HUES6 (cell line): ENCODE results near the gene SPAG16.

Experiments
- H3K27ac ChIP-seq: 2 replicates; pipeline ENCODE4 v1.7.0; 2013; ENCODE audit warnings: low read depth, mild to moderate bottlenecking, low read length, inconsistent platforms
- H3K27me3 ChIP-seq: 2 replicates; pipeline ENCODE4 v1.6.1; 2013; ENCODE audit warnings: low read length; ENCODE audit not compliant: control insufficient read depth, insufficient read depth
- H3K36me3 ChIP-seq: 2 replicates; pipeline ENCODE4 v1.6.1; 2013; ENCODE audit warnings: low read length; ENCODE audit not compliant: control insufficient read depth, insufficient read depth
- H3K4me1 ChIP-seq: 2 replicates; pipeline ENCODE4 v1.6.1; 2013; ENCODE audit warnings: low read length; ENCODE audit not compliant: control insufficient read depth, insufficient read depth
- H3K4me3 ChIP-seq: 2 replicates; pipeline ENCODE4 v1.5.1; 2013; ENCODE audit warnings: low read depth, low read length
- H3K9ac ChIP-seq: one replicate; pipeline ENCODE4 v1.6.1; 2013; ENCODE audit warnings: mild to moderate bottlenecking, low read length
- H3K9me3 ChIP-seq: 2 replicates; pipeline ENCODE4 v1.6.1; 2013; ENCODE audit warnings: low read depth, low read length; ENCODE audit not compliant: control insufficient read depth, insufficient read depth

SPAG16 gene

DNA sequence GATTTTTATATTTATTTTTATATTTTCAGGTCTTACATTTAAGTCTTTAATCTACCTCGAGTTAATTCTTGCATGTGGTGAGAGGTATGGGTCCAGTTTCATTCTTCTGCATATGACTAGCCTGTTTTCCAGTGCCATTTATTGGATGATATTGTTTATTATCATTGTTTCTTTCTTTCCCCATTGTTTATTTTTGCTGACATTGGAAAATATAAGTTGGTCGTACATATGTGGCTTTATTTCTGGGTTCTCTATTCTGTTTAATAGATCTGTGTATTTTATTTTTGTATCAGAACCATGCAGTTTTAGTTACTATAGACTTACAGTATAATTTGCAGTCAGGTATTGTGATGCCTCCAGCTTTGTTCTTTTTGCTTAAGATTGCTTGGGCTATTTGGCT lies 1013.2 kb downstream of the SPAG16 start:
- Histone ChIP-seq H3K9me3 (no peaks in the 10 kb centered on the region), H3K4me1 (no peaks in the 10 kb centered on the region), H3K36me3 (no peaks in the 10 kb centered on the region), H3K27me3 (no peaks in the 10 kb centered on the region), H3K9ac (no peak overlapping the region), H3K4me3 (no peak overlapping the region), H3K27ac (no peak overlapping the region)

- H3K4me3 ChIP-seq: no peak overlapping the region
- H3K9me3 ChIP-seq: no peaks in the 10 kb centered on the region
- no peaks in the 10 kb centered on the region for H3K27me3 ChIP-seq
- H3K9ac ChIP-seq: no peak overlapping the region
- H3K4me1 ChIP-seq: no peaks in the 10 kb centered on the region
- H3K27ac ChIP-seq: no peak overlapping the region
- H3K36me3 ChIP-seq: no peaks in the 10 kb centered on the region
Measured at GRCh38 chr2:214310319-214310718, 1026.1 kb downstream of the SPAG16 start.

- Histone ChIP-seq H3K4me1 (no peaks in the 10 kb centered on the region), H3K9me3 (no peaks in the 10 kb centered on the region), H3K36me3 (no peaks in the 10 kb centered on the region), H3K27me3 (no peaks in the 10 kb centered on the region), H3K4me3 (no peak overlapping the region), H3K27ac (no peak overlapping the region), H3K9ac (no peak overlapping the region)
Measured at GRCh38 chr2:214311031-214311533, 1026.8 kb downstream of the SPAG16 start.

- no peak overlapping the region for H3K4me3 ChIP-seq
- no peaks in the 10 kb centered on the region for H3K9me3 ChIP-seq
- no peaks in the 10 kb centered on the region for H3K27me3 ChIP-seq
- H3K27ac ChIP-seq: no peak overlapping the region
- H3K36me3 ChIP-seq: no peaks in the 10 kb centered on the region
- H3K4me1 ChIP-seq: no peaks in the 10 kb centered on the region
- H3K9ac ChIP-seq: no peak overlapping the region
Measured at GRCh38 chr2:214311931-214312749, 1027.9 kb downstream of the SPAG16 start.

GRCh38 chr2:214315324-214315723 lies 1031.1 kb downstream of the SPAG16 start:
- H3K27me3 ChIP-seq: no peaks in the 10 kb centered on the region
- no peaks in the 10 kb centered on the region for H3K4me1 ChIP-seq
- no peak overlapping the region for H3K4me3 ChIP-seq
- H3K27ac ChIP-seq: no peak overlapping the region
- H3K9me3 ChIP-seq: no peaks in the 10 kb centered on the region
- no peaks in the 10 kb centered on the region for H3K36me3 ChIP-seq
- no peak overlapping the region for H3K9ac ChIP-seq

DNA sequence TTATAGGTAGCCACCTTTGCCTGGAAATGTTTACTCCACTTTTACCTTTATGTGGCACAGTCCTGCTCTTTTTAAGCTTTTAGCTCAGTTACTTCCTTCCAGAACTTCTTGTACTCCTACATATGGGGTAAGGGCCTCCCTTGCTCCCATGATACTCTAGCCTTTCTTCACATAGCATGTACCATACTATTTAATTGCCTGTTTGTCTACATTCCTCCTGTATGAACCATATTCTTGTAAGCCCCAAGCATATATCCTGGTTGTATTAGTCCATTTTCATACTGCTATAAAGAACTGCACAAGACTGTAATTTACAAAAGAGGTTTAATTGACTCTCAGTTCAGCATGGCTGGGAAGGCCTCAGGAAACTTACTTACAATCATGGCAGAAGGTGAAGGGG lies 1035.9 kb downstream of the SPAG16 start:
- Histone ChIP-seq H3K36me3 (no peaks in the 10 kb centered on the region), H3K9me3 (no peaks in the 10 kb centered on the region), H3K4me1 (no peaks in the 10 kb centered on the region), H3K9ac (no peak overlapping the region), H3K27me3 (no peaks in the 10 kb centered on the region), H3K4me3 (no peak overlapping the region), H3K27ac (no peak overlapping the region)

DNA sequence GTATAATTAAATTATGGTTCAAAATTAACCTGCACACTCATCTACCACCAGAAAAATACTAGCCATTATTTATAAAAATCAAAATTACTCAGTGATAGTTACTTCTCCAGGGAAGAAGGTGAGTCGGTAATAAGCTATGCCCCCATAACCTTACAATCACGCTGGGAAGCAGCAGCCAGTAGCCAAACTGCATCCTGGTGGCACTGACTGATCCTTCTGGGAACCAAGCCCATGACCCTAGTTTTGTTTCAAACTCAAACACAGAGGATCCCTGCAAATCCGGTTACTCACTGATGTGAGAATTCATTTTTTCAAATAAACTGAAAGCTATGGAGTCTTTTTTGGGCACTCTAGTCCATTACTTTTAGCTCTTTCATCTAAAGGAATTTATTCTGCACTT lies 1038.4 kb downstream of the SPAG16 start:
- H3K9ac ChIP-seq: no peak overlapping the region
- H3K9me3 ChIP-seq: no peaks in the 10 kb centered on the region
- no peaks in the 10 kb centered on the region for H3K4me1 ChIP-seq
- H3K27ac ChIP-seq: no peak overlapping the region
- no peaks in the 10 kb centered on the region for H3K27me3 ChIP-seq
- no peak overlapping the region for H3K4me3 ChIP-seq
- no peaks in the 10 kb centered on the region for H3K36me3 ChIP-seq

- H3K27me3 ChIP-seq: no peaks in the 10 kb centered on the region
- H3K9me3 ChIP-seq: no peaks in the 10 kb centered on the region
- H3K4me3 ChIP-seq: no peak overlapping the region
- no peak overlapping the region for H3K9ac ChIP-seq
- H3K27ac ChIP-seq: no peak overlapping the region
- no peaks in the 10 kb centered on the region for H3K4me1 ChIP-seq
- H3K36me3 ChIP-seq: no peaks in the 10 kb centered on the region
Measured at GRCh38 chr2:214325404-214325803, 1041.1 kb downstream of the SPAG16 start.

DNA sequence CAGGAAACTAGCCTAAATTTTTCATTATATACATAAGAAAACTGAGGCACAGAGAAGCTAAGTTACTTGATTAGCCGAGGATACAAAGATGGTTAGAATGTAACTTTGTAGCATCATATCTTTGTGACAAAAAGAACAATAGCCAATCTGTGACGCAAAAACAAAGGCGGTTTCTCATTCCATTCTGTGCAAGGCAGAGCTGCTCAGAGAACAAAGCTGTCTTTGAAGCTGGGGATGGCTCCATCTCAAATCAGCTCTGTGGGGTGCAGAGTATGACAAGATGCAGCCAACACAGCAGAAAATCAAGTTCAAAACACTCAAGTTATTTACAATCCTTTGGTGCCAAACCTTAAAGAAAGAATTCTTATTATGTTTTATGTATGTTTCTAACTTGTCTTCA lies 1044.7 kb downstream of the SPAG16 start:
- H3K9me3 ChIP-seq: no peaks in the 10 kb centered on the region
- H3K4me1 ChIP-seq: no peaks in the 10 kb centered on the region
- no peaks in the 10 kb centered on the region for H3K27me3 ChIP-seq
- H3K36me3 ChIP-seq: no peaks in the 10 kb centered on the region
- no peak overlapping the region for H3K9ac ChIP-seq
- H3K4me3 ChIP-seq: no peak overlapping the region
- no peak overlapping the region for H3K27ac ChIP-seq

DNA sequence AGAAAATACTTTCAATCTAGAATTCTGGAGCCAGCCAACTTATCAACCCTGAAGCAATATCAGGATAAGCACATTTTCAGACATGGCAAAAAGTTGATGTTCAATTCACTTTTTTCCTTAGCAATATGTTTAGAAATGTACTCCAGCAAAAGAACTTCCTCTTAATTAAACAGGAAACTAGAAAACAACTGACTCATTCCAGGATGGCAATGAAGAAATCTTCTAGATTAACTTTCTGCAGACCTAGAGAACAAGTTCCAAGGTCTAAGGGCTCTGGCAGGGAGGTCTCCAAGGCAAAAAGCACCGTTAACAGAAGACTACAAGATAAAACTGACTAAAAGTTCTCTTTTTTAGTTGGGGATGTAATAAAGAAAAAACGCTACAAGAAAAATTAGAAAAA lies 1057.4 kb downstream of the SPAG16 start:
- Histone ChIP-seq H3K4me3 (no peak overlapping the region), H3K4me1 (no peaks in the 10 kb centered on the region), H3K27me3 (no peaks in the 10 kb centered on the region), H3K36me3 (no peaks in the 10 kb centered on the region), H3K9me3 (no peaks in the 10 kb centered on the region), H3K9ac (no peak overlapping the region), H3K27ac (no peak overlapping the region)

DNA sequence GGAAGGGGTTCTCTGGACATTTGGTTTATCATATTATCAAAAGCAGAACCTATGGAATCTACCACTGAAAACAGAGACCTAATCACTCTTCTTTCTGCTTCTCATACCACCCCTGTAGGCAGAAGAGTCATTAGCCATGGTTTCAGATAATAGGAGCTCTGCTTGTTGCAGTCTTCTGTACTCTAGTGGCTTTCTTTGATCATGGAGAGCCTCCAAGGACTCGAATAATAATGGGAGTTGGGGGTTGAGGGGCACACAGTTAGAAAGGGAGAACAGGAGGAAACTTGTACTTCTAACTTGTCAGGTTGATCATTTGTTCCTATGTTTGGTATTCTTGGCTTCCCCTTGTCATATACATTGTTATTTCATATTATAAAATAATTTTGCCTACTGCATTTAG lies 1074.2 kb downstream of the SPAG16 start:
- Histone ChIP-seq H3K36me3 (no peaks in the 10 kb centered on the region), H3K27me3 (no peaks in the 10 kb centered on the region), H3K9me3 (peaks cover 4% of the 10 kb centered on the region; the same call in 1 of the 2 replicates), H3K27ac (no peak overlapping the region), H3K4me3 (no peak overlapping the region), H3K9ac (no peak overlapping the region), H3K4me1 (no peaks in the 10 kb centered on the region)
